GM18502 (cell line): ENCODE measurements around the gene PDXDC1.
"Not testable (repeated sequence)": the region's sequence is repeated elsewhere in the genome, so short reads cannot be mapped to it uniquely, and the experiment has no call there.

ENCODE experiments used
- ATAC-seq: cut with Tn5 transposase; IDR thresholded peaks from one replicate; pipeline ENCODE4 v1.9.1; 2021; ENCODE audit warnings: mild to moderate bottlenecking; ENCODE audit not compliant: unreplicated experiment, poor library complexity

The PDXDC1 gene

GRCh38 chr16:14974656-14975417 is at the start of gene PDXDC1:
Gene PDXDC1 (plus strand): TSS chr16:14975026. CDS start chr16:14975200, 174 bp downstream.
- ATAC-seq, result peak; percentile 93

GRCh38 chr16:14928064-14928714 is 46.6 kb upstream of the PDXDC1 start:
- not testable (repeated sequence) for ATAC-seq

GRCh38 chr16:14929176-14929575 is 45.6 kb upstream of the PDXDC1 start:
- not testable (repeated sequence) for ATAC-seq

- ATAC-seq, result not testable (repeated sequence)
These were observed 44.6 kb upstream of the PDXDC1 start for GRCh38 chr16:14930246-14930645.

GRCh38 chr16:14930971-14931370 is 43.9 kb upstream of the PDXDC1 start:
- not testable (repeated sequence) for ATAC-seq

- not testable (repeated sequence) for ATAC-seq
These were observed 42.0 kb upstream of the PDXDC1 start for GRCh38 chr16:14932581-14933375.

GRCh38 chr16:14937143-14937542 is 37.7 kb upstream of the PDXDC1 start, which contains the start of gene NPIPA1:
Gene NPIPA1 (plus strand): TSS chr16:14937443. CDS start chr16:14937443, 0 bp downstream.
- ATAC-seq, result not testable (repeated sequence)

GRCh38 chr16:14937994-14938393 is 36.8 kb upstream of the PDXDC1 start:
- not testable (repeated sequence) for ATAC-seq

GRCh38 chr16:14942686-14943085 is 32.1 kb upstream of the PDXDC1 start:
- ATAC-seq, result not testable (repeated sequence)

GRCh38 chr16:14955546-14956231 is 19.1 kb upstream of the PDXDC1 start:
- ATAC-seq, result no peak

- ATAC-seq, result no peak
These were observed 17.1 kb upstream of the PDXDC1 start for GRCh38 chr16:14957576-14958322.

GRCh38 chr16:14958323-14958600 is 16.6 kb upstream of the PDXDC1 start:
- ATAC-seq, result no peak

- no peak for ATAC-seq
These were observed 15.9 kb upstream of the PDXDC1 start for GRCh38 chr16:14958970-14959369.

- no peak for ATAC-seq
These were observed 13.2 kb upstream of the PDXDC1 start for GRCh38 chr16:14961405-14962186.

- ATAC-seq, result no peak
These were observed 11.3 kb upstream of the PDXDC1 start for GRCh38 chr16:14963281-14964173.

GRCh38 chr16:14965328-14965727 is 9.5 kb upstream of the PDXDC1 start:
- ATAC-seq, result no peak

- not testable (repeated sequence) for ATAC-seq
These were observed 5.0 kb upstream of the PDXDC1 start for GRCh38 chr16:14969795-14970194.
